Sigmoid colon (tissue), 4 donors: ENCODE results near the gene CNN3.

Experiments
- POLR2A ChIP-seq, 2 donors: fragments of 450-650 bp; IDR thresholded peaks; one replicate each; pipeline ENCODE4 v1.6.1; 2016; ENCODE audit warnings: antibody characterized with exemption in 2 of 2, mild to moderate bottlenecking in 2 of 2, moderate library complexity in 2 of 2
- POLR2AphosphoS5 ChIP-seq, 4 donors: sonication (generic); formaldehyde crosslinking; IDR thresholded peaks; one replicate each; pipeline ENCODE4 v1.6.1; 2017; ENCODE audit warnings: antibody characterized with exemption in 4 of 4
- TF ChIP-seq, protein P1 (sequence below), 4 experiments: fragments of 450-650 bp in 3 of 4; fragments of 200-600 bp in 1 of 4; IDR thresholded peaks; one replicate each; pipeline ENCODE4 v1.5.1; 2016 to 2019; ENCODE audit warnings: antibody characterized with exemption in 4 of 4, mild to moderate bottlenecking in 3 of 4, moderate library complexity in 2 of 4

DNA sequence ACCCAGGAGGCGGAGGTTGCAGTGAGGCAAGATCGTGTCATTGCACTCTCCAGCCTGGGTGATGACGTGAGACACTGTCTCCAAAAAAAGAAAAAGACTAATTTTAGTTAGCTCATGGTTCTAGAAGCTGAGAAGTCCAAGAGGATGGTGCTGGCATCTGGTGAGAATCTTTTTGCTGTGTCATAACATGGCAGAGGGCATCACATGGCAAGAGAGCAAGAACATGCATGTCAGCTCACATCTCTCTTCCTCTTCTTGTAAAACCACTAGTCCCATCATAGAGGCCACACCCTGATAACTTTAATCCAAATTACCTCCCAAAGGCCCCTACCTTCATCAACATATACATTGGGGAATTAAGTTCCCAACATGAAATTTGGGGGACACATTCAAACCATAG lies 13.8 kb upstream of the CNN3 start:
- TF ChIP-seq, protein P1, sequence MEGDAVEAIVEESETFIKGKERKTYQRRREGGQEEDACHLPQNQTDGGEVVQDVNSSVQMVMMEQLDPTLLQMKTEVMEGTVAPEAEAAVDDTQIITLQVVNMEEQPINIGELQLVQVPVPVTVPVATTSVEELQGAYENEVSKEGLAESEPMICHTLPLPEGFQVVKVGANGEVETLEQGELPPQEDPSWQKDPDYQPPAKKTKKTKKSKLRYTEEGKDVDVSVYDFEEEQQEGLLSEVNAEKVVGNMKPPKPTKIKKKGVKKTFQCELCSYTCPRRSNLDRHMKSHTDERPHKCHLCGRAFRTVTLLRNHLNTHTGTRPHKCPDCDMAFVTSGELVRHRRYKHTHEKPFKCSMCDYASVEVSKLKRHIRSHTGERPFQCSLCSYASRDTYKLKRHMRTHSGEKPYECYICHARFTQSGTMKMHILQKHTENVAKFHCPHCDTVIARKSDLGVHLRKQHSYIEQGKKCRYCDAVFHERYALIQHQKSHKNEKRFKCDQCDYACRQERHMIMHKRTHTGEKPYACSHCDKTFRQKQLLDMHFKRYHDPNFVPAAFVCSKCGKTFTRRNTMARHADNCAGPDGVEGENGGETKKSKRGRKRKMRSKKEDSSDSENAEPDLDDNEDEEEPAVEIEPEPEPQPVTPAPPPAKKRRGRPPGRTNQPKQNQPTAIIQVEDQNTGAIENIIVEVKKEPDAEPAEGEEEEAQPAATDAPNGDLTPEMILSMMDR (IDR thresholded peaks at IDR 0.05), result no peak
- TF ChIP-seq POLR2A (IDR thresholded peaks at IDR 0.05) (no peak), POLR2AphosphoS5 (IDR thresholded peaks at IDR 0.05) (no peak)
